Lower leg skin (tissue), 3 donors: Measurements from ENCODE around the gene ZIC5.

Experiments
- CTCF ChIP-seq, 3 donors: fragments of 450-650 bp; IDR thresholded peaks; one replicate each; pipeline ENCODE4 v1.5.1; 2016; ENCODE audit warnings: antibody characterized with exemption in 3 of 3, mild to moderate bottlenecking in 3 of 3, moderate library complexity in 2 of 3
- POLR2A ChIP-seq, 2 donors: fragments of 450-650 bp; IDR thresholded peaks; one replicate each; pipeline ENCODE4 v1.6.1; 2016 to 2017; ENCODE audit warnings: antibody characterized with exemption in 2 of 2, mild to moderate bottlenecking in 1 of 2, moderate library complexity in 1 of 2

GRCh38 chr13:99974939-99975561, 3.5 kb upstream of the ZIC5 start:
- TF ChIP-seq POLR2A (IDR thresholded peaks at IDR 0.05) (no peak), CTCF (IDR thresholded peaks at IDR 0.05) (no peak)
